SH-SY5Y (cell line): ENCODE results near the gene NRBP1.

Source experiments
- GATA2 ChIP-seq: IDR thresholded peaks from 2 replicates; pipeline ENCODE4 v1.6.1; 2011; ENCODE audit warnings: mild to moderate bottlenecking, low read depth, low read length
- GATA3 ChIP-seq: IDR thresholded peaks from 2 replicates; pipeline ENCODE4 v1.6.1; 2011; ENCODE audit warnings: low read depth, mild to moderate bottlenecking, low read length, moderate library complexity

GRCh38 chr2:27445155-27445554 is 16.7 kb downstream of the NRBP1 start:
- TF ChIP-seq GATA3: no peak
- TF ChIP-seq GATA2: no peak
